PC-3 (cell line): ENCODE measurements around the gene EVC. TPM values are rescaled to one million over a fixed set of nuclear protein-coding genes. Genes with fewer than 3 reads are reported as not detected.

Experiments
- ATAC-seq: fragments of 200-7000 bp; cut with Tn5 transposase; 2 replicates; pipeline ENCODE4 v1.9.1; 2020; ENCODE audit warnings: mild to moderate bottlenecking, moderate library complexity
- BruUV-seq: library from RNA; stranded (reverse); fragments of 400-500 nt; replicated peaks from 2 replicates; lab custom pipeline; 2021; lab: Mats Ljungman, UMichigan
- CTCF ChIA-PET: fragments of 300-600 bp; sonication (Branson Sonifier 250); formaldehyde crosslinking; loops from one replicate; lab custom pipeline; 2022; ENCODE audit warnings: antibody characterized with exemption; lab: Charles Lee
- POLR2A ChIA-PET: fragments of 300-600 bp; sonication (Branson Sonifier 250); formaldehyde crosslinking; loops from one replicate; lab custom pipeline; 2022; ENCODE audit warnings: antibody characterized with exemption; ENCODE audit not compliant: unreplicated experiment; lab: Charles Lee
- DNase-seq: peaks from one replicate; pipeline ENCODE4 v3.0.0-alpha.2; 2015
- H2AFZ ChIP-seq: fragments of 300-600 bp; sonication (generic); 2 replicates; pipeline ENCODE4 v1.6.0; 2016; ENCODE audit warnings: antibody characterized with exemption, low read length
- H3F3A ChIP-seq: fragments of 300-600 bp; sonication (generic); one replicate; pipeline ENCODE4 v1.6.0; 2017; ENCODE audit warnings: antibody characterized with exemption, low read length, control low read depth, mild to moderate bottlenecking; ENCODE audit not compliant: unreplicated experiment
- H3K27ac ChIP-seq: fragments of 300-600 bp; sonication (generic); 2 replicates; pipeline ENCODE4 v1.5.1; 2016; ENCODE audit warnings: mild to moderate bottlenecking, low read length
- H3K27me3 ChIP-seq: fragments of 300-600 bp; sonication (generic); 2 replicates; pipeline ENCODE4 v1.6.1; 2016; ENCODE audit warnings: low read length, mixed read lengths
- H3K36me3 ChIP-seq: fragments of 300-600 bp; sonication (generic); 2 replicates; pipeline ENCODE4 v1.6.1; 2016; ENCODE audit warnings: low read depth, mixed run types, low read length, mixed read lengths
- H3K4me1 ChIP-seq: fragments of 300-600 bp; sonication (generic); 2 replicates; pipeline ENCODE4 v1.5.1; 2016; ENCODE audit warnings: low read length; ENCODE audit not compliant: insufficient read depth
- H3K4me2 ChIP-seq: fragments of 300-600 bp; sonication (generic); 2 replicates; pipeline ENCODE4 v1.6.0; 2016; ENCODE audit warnings: low read length
- H3K4me3 ChIP-seq: fragments of 300-600 bp; sonication (generic); 2 replicates; pipeline ENCODE4 v1.5.1; 2016; ENCODE audit warnings: mild to moderate bottlenecking, low read length, mixed read lengths
- H3K79me2 ChIP-seq: fragments of 300-600 bp; sonication (generic); 2 replicates; pipeline ENCODE4 v1.6.1; 2017; ENCODE audit warnings: low read length, mixed read lengths
- H3K9ac ChIP-seq: fragments of 300-600 bp; sonication (generic); 2 replicates; pipeline ENCODE4 v1.6.0; 2016; ENCODE audit warnings: mild to moderate bottlenecking, low read length
- H3K9me2 ChIP-seq: fragments of 300-600 bp; sonication (generic); replicated peaks from 2 replicates; pipeline ENCODE4 v1.6.1; 2016; ENCODE audit warnings: mixed run types, low read length, mixed read lengths
- H3K9me3 ChIP-seq: fragments of 300-600 bp; sonication (generic); 2 replicates; pipeline ENCODE4 v1.6.1; 2016; ENCODE audit warnings: low read length, mixed read lengths
- H4K20me1 ChIP-seq: fragments of 300-600 bp; sonication (generic); 2 replicates; pipeline ENCODE4 v1.6.1; 2016; ENCODE audit warnings: low read length, mixed read lengths
- CTCF ChIP-seq: fragments of 300-600 bp; sonication (generic); conservative IDR thresholded peaks from 2 replicates; pipeline ENCODE4 v1.5.1; 2017; ENCODE audit warnings: antibody characterized with exemption, low read depth, mild to moderate bottlenecking, low read length
- EZH2 ChIP-seq: fragments of 300-600 bp; sonication (generic); IDR thresholded peaks from one replicate; pipeline ENCODE4 v1.6.1; 2017; ENCODE audit warnings: antibody characterized with exemption, mild to moderate bottlenecking, low read length; ENCODE audit not compliant: unreplicated experiment
- EZH2phosphoT487 ChIP-seq: fragments of 300-600 bp; sonication (generic); IDR thresholded peaks from 2 replicates; pipeline ENCODE4 v1.6.1; 2018; ENCODE audit warnings: mild to moderate bottlenecking, antibody characterized with exemption, low read length, borderline replicate concordance
- intact Hi-C: fragments of 100-400 bp; cut with micrococcal nuclease; formaldehyde crosslinking; loops from 2 replicates; pipeline ENCODE4 v1.9.0; 2023
- total RNA-seq: library from RNA; depleted of rRNA; stranded (reverse); fragments of >200 nt; gene quantifications from 2 replicates; pipeline ENCODE4 v1.2.3, GENCODE V29; 2014

The EVC gene
- total RNA-seq, 1 experiment from 2014 or later: 22.7 TPM

GRCh38 chr4:5715357-5715756, 4.4 kb downstream of the EVC start:
- no peak overlapping the region for H3K4me2 ChIP-seq
- peaks cover 77% of the 10 kb centered on the region for H3K79me2 ChIP-seq
- H4K20me1 ChIP-seq: no peaks in the 10 kb centered on the region
- H3K36me3 ChIP-seq: peaks cover 12% of the 10 kb centered on the region
- no peak overlapping the region for H2AFZ ChIP-seq
- no peak for TF ChIP-seq EZH2phosphoT487
- no peak for TF ChIP-seq CTCF
- TF ChIP-seq EZH2: no peak
- intact Hi-C loops: no loop called here
- CTCF ChIA-PET: no interaction called here
- POLR2A ChIA-PET: no interaction called here
- H3K27me3 ChIP-seq: no peaks in the 10 kb centered on the region
- no peak overlapping the region for H3K4me3 ChIP-seq
- no peaks in the 10 kb centered on the region for H3K9me3 ChIP-seq
- no peaks in the 10 kb centered on the region for H3F3A ChIP-seq
- DNase-seq: no peak
- no peak overlapping the region for H3K9ac ChIP-seq
- no peak overlapping the region for H3K27ac ChIP-seq
- H3K9me2 ChIP-seq: no peaks in the 10 kb centered on the region
- no TSS peak for BruUV-seq
- peaks cover 20% of the 10 kb centered on the region for H3K4me1 ChIP-seq
- no peak for ATAC-seq

GRCh38 chr4:5716391-5716790, 5.4 kb downstream of the EVC start:
- Histone ChIP-seq H3K9me2 (no peaks in the 10 kb centered on the region), H4K20me1 (no peaks in the 10 kb centered on the region), H3K9me3 (no peaks in the 10 kb centered on the region), H3K27me3 (no peaks in the 10 kb centered on the region), H3K4me2 (no peak overlapping the region), H2AFZ (no peak overlapping the region), H3K4me3 (no peak overlapping the region), H3K4me1 (peaks cover 20% of the 10 kb centered on the region), H3K36me3 (peaks cover 15% of the 10 kb centered on the region), H3F3A (no peaks in the 10 kb centered on the region), H3K27ac (no peak overlapping the region), H3K79me2 (peaks cover 80% of the 10 kb centered on the region), H3K9ac (no peak overlapping the region)
- intact Hi-C loops: no loop called here
- CTCF ChIA-PET: no interaction called here
- no peak for TF ChIP-seq EZH2
- TF ChIP-seq CTCF: no peak
- no peak for TF ChIP-seq EZH2phosphoT487
- DNase-seq (no peak), ATAC-seq (no peak)
- no TSS peak for BruUV-seq
- POLR2A ChIA-PET: no interaction called here

GRCh38 chr4:5717449-5718158, 6.6 kb downstream of the EVC start:
- H3K79me2 ChIP-seq: peaks cover 68% of the 10 kb centered on the region
- H2AFZ ChIP-seq: no peak overlapping the region
- no peak overlapping the region for H3K27ac ChIP-seq
- ChIA-PET POLR2A (no interaction called here), CTCF (no interaction called here)
- no peaks in the 10 kb centered on the region for H3K9me2 ChIP-seq
- no peaks in the 10 kb centered on the region for H3F3A ChIP-seq
- no peak overlapping the region for H3K9ac ChIP-seq
- H3K36me3 ChIP-seq: peaks cover 15% of the 10 kb centered on the region
- TF ChIP-seq CTCF: no peak
- no peak for TF ChIP-seq EZH2
- no peak for TF ChIP-seq EZH2phosphoT487
- ATAC-seq (no peak), DNase-seq (no peak)
- H3K4me1 ChIP-seq: peaks cover 21% of the 10 kb centered on the region
- intact Hi-C loops: no loop called here
- BruUV-seq: no TSS peak
- no peaks in the 10 kb centered on the region for H3K9me3 ChIP-seq
- H4K20me1 ChIP-seq: no peaks in the 10 kb centered on the region
- no peak overlapping the region for H3K4me3 ChIP-seq
- H3K4me2 ChIP-seq: no peak overlapping the region
- H3K27me3 ChIP-seq: no peaks in the 10 kb centered on the region
